Adrenal gland (tissue), 12 donors: Measurements from ENCODE around the gene OSCAR. TPM values are rescaled to one million over a fixed set of nuclear protein-coding genes. Genes with fewer than 3 reads are reported as not detected.
"Not testable (repeated sequence)": the region's sequence is repeated elsewhere in the genome, so short reads cannot be mapped to it uniquely, and the experiment has no call there.

Source experiments
- DNase-seq, 7 donors: peaks; one replicate each; pipeline ENCODE4 v3.0.0-alpha.2; 2019 to 2020
- H3K27ac ChIP-seq, 5 donors: fragments of 200-600 bp; sonication (generic) in 4 of 5; 1 replicate in 3 of 5; 2 replicates in 2 of 5; pipeline versions ENCODE4 v1.5.1 to v1.8.0; 2016 to 2020; ENCODE audit warnings: mild to moderate bottlenecking in 1 of 5
- H3K27me3 ChIP-seq: fragments of 200-600 bp; 2 replicates; pipeline ENCODE4 v1.8.0; 2021
- H3K36me3 ChIP-seq, 2 donors: fragments of 200-600 bp; replicated peaks in 1 of 2; 1 replicate in 1 of 2; 2 replicates in 1 of 2; pipeline versions ENCODE4 v1.5.1 to v1.8.0; 2018 to 2022
- H3K4me1 ChIP-seq, 2 donors: fragments of 200-600 bp; replicated peaks in 1 of 2; 1 replicate in 1 of 2; 2 replicates in 1 of 2; pipeline versions ENCODE4 v1.5.1 to v1.8.0; 2018 to 2021
- H3K4me3 ChIP-seq, 4 donors: fragments of 200-600 bp; sonication (generic) in 3 of 4; one replicate each; pipeline ENCODE4 v1.5.1; 2016 to 2018
- H3K9me3 ChIP-seq, 3 donors: fragments of 200-600 bp; sonication (generic) in 1 of 3; replicated peaks in 1 of 3; 1 replicate in 2 of 3; 2 replicates in 1 of 3; pipeline versions ENCODE4 v1.5.1 to v1.8.0; 2016 to 2021
- POLR2A ChIP-seq, 2 donors: fragments of 450-650 bp; IDR thresholded peaks; one replicate each; pipeline ENCODE4 v1.6.1; 2017; ENCODE audit warnings: antibody characterized with exemption in 2 of 2, mild to moderate bottlenecking in 2 of 2, moderate library complexity in 1 of 2
- WGBS, 4 donors: extraction: QIAGEN DNeasy Blood & Tissue Kit in 2 of 4; methylation state at CpG; one replicate each; pipeline versions ENCODE4 v1.1.5 to v1.1.7; 2013 to 2017; 5-methylcytosine and 5-hydroxymethylcytosine counted together
- intact Hi-C, 2 donors: fragments of 100-400 bp; cut with DNase I; formaldehyde crosslinking; loops; one replicate each; pipeline versions ENCODE4 v1.14.1 to v1.15.0; 2022 to 2023
- polyA plus RNA-seq, 3 donors: library from polyadenylated mRNA; stranded (reverse); fragments of 200-250 nt in 2 of 3; fragments of 350-450 nt in 1 of 3; fragmentation: Illumina TruSeq in 1 of 3; extraction: RNeasy Lipid Tissue Mini Kit (QIAGEN cat#74804) in 1 of 3; gene quantifications; one replicate each; pipeline ENCODE4 v1.2.3, GENCODE V29; 2013 to 2014
- total RNA-seq, 9 donors: library from RNA; depleted of rRNA in 4 of 9; stranded (reverse); fragments of >200 nt in 4 of 9; fragments of 120-200 nt in 1 of 9; fragmentation: NEBNext Ultra II Directional in 1 of 9; extraction: Animal tissue kit (Norgen Biotek cat#: 25700) in 1 of 9; gene quantifications; one replicate each; pipeline versions ENCODE4 v1.1.0 to v1.2.4, GENCODE V29; 2013 to 2023
- TF ChIP-seq, protein P1 (sequence below), 6 experiments: fragments of 450-650 bp in 4 of 6; fragments of 200-600 bp in 2 of 6; sonication (generic) in 1 of 6; IDR thresholded peaks; 1 replicate in 5 of 6; 2 replicates in 1 of 6; pipeline versions ENCODE4 v1.5.1 to v1.8.0; 2016 to 2021; ENCODE audit warnings: antibody characterized with exemption in 6 of 6, mild to moderate bottlenecking in 2 of 6, moderate library complexity in 1 of 6
- donor health status: healthy with polysubstance abuse.
- donor health status: Bipolar disorder and iron deficiency.
- donor health status: DM: yes; HTN: yes; CAD: no.
- donor health status: DM: no; HTN: no; CAD: no.
- donor health status: DM: no; HTN: no; CAD: no.
- donor health status: DM: yes; HTN: yes; CAD: no.

OSCAR gene
- total and polyA plus RNA-seq, 12 donors: 0.11 to 6.6 (median 2.4) TPM; not detected in 1

DNA sequence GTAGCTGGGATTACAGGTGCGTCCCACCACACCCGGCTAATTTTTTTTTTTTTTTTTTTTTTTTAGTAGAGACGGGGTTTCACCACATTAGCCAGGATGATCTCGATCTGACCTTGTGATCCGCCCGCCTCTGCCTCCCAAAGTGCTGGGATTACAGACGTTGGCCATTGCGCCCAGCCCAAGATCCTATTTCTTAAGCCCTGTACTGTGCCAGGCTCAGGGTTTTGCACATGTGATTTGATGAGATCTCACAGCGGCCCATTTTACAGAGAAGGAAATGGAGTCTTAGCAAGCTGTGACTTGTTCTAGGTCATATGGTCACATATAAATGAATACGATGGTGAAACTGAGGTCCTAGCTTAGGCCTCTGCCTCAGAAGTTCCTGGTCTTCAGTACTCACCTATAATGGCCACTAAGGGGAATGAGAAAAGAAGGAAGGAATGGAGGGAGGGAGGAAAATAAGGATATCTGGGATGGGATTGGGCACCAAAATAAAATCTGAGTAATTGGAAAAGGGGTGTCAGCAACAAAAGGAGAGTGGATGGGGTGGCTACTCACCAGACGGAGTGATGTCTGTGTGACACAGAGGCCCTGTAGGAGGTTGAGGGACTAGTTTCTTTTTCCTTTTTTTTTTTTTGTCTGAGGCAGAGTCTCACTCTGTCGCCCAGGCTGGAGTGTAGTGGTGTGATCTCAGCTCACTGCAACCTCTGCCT is 1.3 kb downstream of the OSCAR start:
- Histone ChIP-seq H3K4me1 (peaks cover 0 to 18% of the 10 kb centered on the region in 2 donors), H3K4me3 (no peak overlapping the region), H3K27ac (no peak overlapping the region), H3K9me3 (no peaks in the 10 kb centered on the region), H3K27me3 (no peaks in the 10 kb centered on the region), H3K36me3 (no peaks in the 10 kb centered on the region)
- intact Hi-C loops: no loop called here
- peak in 1 of 7 donors; percentile 6 for DNase-seq
- 71 to 74% (median 72%) methylated on average over 11 to 12 of the region's 12 CpGs for WGBS, 4 donors
- TF ChIP-seq POLR2A (IDR thresholded peaks at IDR 0.05): no peak
- TF ChIP-seq, protein P1, sequence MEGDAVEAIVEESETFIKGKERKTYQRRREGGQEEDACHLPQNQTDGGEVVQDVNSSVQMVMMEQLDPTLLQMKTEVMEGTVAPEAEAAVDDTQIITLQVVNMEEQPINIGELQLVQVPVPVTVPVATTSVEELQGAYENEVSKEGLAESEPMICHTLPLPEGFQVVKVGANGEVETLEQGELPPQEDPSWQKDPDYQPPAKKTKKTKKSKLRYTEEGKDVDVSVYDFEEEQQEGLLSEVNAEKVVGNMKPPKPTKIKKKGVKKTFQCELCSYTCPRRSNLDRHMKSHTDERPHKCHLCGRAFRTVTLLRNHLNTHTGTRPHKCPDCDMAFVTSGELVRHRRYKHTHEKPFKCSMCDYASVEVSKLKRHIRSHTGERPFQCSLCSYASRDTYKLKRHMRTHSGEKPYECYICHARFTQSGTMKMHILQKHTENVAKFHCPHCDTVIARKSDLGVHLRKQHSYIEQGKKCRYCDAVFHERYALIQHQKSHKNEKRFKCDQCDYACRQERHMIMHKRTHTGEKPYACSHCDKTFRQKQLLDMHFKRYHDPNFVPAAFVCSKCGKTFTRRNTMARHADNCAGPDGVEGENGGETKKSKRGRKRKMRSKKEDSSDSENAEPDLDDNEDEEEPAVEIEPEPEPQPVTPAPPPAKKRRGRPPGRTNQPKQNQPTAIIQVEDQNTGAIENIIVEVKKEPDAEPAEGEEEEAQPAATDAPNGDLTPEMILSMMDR (IDR thresholded peaks at IDR 0.05): no peak

DNA sequence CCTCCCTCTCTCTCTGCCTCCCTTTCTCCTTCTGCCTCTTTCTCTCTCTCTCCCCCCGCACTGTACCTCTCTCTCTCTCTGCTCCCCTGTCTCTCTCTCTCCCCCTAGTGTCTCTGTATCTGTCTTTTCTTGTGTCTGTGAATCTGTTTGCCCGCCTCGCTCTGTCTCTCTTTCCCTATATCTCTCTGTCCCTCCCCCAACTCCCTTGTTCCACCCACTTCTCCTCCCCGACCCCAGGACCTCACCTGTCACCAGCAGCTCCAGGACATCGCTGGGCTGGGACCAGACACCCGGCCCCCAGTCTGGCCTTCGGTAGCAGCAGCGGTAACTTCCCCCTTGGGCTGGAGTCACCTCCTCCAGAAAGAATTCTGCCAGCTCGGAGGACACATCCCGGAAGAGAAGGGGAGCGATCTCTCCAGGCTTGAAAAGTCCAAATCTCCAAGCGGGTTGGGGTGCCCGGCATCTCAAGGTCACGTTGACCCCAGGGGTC is 3.9 kb downstream of the OSCAR start:
- DNase-seq: no peak
- Histone ChIP-seq H3K36me3 (no peaks in the 10 kb centered on the region), H3K4me1 (peaks cover 0 to 7% of the 10 kb centered on the region in 2 donors), H3K4me3 (peak overlapping the region in 1 of 4 donors; percentile 41), H3K9me3 (no peaks in the 10 kb centered on the region), H3K27ac (peak overlapping the region in 1 of 5 donors; percentile 43), H3K27me3 (no peaks in the 10 kb centered on the region)
- intact Hi-C loops: no loop called here
- no peak for TF ChIP-seq POLR2A (IDR thresholded peaks at IDR 0.05)
- TF ChIP-seq, protein P1 (IDR thresholded peaks at IDR 0.05): peak in 1 of 6 experiments; percentile 24
- 4 to 13% (median 10%) methylated on average over 14 of the region's 14 CpGs for WGBS, 4 donors

DNA sequence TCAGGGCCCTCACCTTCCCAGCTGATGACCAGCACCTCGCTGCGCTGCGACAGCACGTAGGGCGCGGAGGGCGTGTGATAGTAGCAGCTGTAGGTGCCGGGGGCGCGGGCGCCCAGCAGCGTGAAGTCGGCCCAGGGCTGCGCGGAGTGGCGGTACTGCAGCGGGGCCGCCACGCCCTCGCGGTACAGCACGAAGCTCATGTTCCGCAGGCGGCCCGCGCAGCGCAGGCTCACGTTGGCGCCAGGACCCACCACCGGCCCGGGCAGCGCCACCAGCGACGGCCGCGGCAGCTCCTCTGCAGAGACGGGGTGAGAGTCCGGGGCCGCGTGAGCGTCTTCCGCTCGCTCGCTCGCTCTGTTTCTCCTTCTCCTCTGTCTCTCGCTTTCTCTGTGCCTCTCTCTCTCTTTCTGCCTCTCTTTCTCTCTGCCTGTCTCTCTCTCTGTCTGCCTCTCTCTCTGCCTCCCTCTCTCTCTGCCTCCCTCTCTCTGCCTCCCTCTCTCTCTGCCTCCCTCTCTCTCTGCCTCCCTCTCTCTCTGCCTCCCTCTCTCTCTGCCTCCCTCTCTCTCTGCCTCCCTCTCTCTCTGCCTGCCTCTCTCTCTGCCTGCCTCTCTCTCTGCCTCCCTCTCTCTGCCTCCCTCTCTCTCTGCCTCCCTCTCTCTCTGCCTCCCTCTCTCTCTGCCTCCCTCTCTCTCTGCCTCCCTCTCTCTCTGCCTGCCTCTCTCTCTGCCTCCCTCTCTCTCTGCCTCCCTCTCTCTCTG is 4.6 kb downstream of the OSCAR start:
- H3K27ac ChIP-seq: not testable (repeated sequence)
- WGBS, 4 donors: 1 to 3% (median 1%) methylated on average over 15 to 46 of the region's 46 CpGs
- peak in 3 of 7 donors; percentile 50 to 71 (median 60) for DNase-seq

DNA sequence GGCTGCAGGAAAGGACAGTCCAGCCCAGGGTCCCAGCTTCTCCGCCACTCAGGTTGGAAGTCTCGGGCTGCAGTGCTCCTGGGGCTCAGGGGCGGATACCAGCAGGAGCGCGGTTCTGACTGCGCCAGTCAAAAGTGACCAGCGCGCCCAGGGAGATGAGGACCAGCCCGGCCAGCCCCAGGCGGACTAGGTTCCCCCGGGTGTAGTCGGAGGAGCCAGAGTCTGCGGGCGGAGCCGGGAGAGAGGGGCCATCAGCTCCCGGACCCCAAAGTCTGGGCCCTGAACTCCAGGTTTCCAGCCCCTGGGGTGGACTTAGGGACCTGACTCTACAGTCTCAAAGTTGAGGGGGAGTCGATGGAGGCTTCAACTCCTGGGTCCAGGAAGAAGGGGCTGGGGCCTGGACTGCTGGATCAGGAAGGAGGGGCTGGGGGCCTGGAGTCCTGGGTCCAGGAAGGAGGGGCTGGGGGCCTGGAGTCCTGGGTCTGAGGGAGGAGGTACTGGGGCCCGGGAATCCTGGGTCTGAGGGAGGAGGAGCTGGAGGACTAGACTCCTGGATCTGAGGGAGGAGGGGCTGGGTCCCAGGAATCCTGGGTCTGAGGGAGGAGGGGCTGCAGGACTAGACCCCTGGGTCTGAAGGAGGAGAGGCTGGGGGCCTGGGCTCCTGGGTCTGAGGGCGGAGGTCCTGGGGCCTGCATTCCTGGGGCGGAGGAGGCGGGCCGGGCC is 5.3 kb downstream of the OSCAR start:
- TF ChIP-seq, protein P1 (IDR thresholded peaks at IDR 0.05): no peak
- no peak for TF ChIP-seq POLR2A (IDR thresholded peaks at IDR 0.05)
- Histone ChIP-seq H3K9me3 (no peaks in the 10 kb centered on the region), H3K4me1 (peaks cover 0 to 7% of the 10 kb centered on the region in 2 donors), H3K27ac (no peak overlapping the region), H3K4me3 (peak overlapping the region in 1 of 4 donors; percentile 45), H3K27me3 (no peaks in the 10 kb centered on the region), H3K36me3 (no peaks in the 10 kb centered on the region)
- DNase-seq: no peak
- 70 to 90% (median 78%) methylated on average over 17 to 22 of the region's 22 CpGs for WGBS, 4 donors
- intact Hi-C loops: no loop called here

More for the DNA sequence above, 4.6 kb downstream of the OSCAR start:
- H3K4me1 ChIP-seq, H3K36me3 ChIP-seq, H3K9me3 ChIP-seq, H3K27me3 ChIP-seq, intact Hi-C loops: not testable (repeated sequence)
- H3K4me3 ChIP-seq: peak overlapping the region in 1 of 4 donors; percentile 45
